Hematopoietic multipotent progenitor cell (in vitro differentiated cells): ENCODE results near the gene FBXL4. TPM values are rescaled to one million over a fixed set of nuclear protein-coding genes. Genes with fewer than 3 reads are reported as not detected.

Experiments used
- DNase-seq, 3 donors: peaks; one replicate each; pipeline ENCODE4 v3.0.0-alpha.2; 2011 to 2015; ENCODE audit warnings: low read depth in 2 of 3, low spot score in 2 of 3
- total RNA-seq: library from RNA; depleted of rRNA; stranded (reverse); fragments of >200 nt; gene quantifications from one replicate; pipeline ENCODE4 v1.2.3, GENCODE V29; 2012

FBXL4 gene
- total RNA-seq, 1 donor, result 14.0 TPM

DNA sequence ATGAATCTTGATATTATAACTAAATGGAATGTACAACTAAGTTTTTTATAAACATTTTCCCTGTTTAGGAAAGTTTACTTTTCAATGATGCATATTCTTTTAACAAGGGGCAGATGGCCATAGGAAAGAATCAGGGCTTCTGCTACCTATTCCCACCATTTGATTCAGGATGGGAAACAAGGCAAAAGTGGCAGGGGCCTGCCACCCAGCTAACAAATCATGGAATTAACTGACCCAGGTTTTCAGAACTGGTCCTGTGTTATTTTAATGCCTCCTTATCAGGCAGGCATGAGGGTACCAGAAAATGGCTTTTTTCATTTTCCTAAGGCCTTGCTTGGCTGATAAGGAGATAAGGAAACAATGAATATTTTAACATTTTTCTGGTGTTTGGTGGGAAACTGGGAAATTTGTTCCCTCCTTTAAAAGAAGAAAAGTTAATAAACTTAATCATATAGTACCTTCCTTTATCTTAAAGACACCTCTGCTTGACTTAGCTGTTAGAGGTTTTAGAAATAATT is 106.7 kb downstream of the FBXL4 start:
- no peak for DNase-seq

DNA sequence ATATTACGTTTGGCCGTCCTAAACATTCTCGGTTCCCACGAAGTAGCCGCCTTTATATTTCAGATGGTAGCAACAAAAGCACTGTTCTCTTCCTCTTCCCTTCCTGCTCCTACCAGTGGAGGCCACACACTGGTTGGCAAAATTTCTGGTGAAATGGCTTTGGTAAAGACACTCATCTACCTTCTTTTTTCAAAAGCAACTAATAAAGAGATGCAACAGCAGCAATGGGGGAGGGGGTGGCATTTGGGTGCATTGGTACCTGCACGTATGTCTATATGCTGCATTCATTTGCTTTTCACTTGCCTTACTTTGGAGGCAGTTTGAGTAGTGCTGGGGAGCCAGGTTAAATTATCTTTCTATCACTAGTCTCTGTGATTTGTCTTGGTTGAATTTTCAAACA is 107.4 kb downstream of the FBXL4 start:
- DNase-seq, result no peak

DNA sequence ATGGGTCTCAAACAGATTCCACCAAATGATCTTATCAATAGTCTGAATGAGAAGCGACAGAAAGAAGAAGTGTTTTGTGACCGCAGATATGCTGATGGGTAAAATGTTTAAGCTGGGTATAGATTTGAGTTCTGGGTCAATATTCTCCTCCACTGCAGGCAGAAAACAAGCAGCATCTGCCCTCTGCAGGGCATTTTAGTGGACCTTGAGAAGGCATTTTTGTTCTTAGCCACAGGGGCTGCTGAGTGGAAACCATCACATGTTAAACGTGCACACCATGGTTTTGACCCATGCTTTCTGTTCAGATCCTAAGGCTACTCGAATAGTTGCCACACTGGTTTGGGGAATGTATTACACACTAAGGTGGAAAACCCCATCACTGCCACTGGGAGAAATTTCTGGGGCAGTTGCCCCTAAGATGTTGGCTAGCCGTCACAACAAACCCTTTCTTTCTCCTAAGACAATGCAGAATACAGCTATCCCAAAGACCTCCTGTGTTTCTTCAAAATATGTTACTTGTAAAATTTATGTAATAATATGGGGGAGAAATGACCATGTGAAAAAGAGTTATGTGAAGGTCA is 107.9 kb downstream of the FBXL4 start:
- peak in 1 of 3 donors; percentile 37 for DNase-seq

DNA sequence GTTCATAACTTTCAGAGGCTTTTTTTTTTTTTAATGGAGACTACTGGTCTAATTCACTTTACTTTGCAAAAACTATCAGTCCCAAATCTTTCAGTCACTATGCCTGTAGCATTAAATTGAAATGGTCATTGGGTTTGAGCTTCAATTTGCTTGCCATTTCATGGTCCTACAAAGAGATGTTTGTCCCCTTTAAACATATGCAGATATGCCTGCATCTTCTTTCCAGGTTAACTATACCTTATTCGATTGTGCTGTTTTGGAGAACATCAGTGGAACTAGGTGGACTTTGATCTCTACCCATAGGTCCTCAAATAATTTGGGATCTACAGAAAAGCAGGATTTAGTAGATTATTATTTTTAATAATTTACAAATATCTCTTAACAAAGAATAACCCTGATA is 108.8 kb downstream of the FBXL4 start:
- DNase-seq, result peak in 1 of 3 donors; percentile 3

DNA sequence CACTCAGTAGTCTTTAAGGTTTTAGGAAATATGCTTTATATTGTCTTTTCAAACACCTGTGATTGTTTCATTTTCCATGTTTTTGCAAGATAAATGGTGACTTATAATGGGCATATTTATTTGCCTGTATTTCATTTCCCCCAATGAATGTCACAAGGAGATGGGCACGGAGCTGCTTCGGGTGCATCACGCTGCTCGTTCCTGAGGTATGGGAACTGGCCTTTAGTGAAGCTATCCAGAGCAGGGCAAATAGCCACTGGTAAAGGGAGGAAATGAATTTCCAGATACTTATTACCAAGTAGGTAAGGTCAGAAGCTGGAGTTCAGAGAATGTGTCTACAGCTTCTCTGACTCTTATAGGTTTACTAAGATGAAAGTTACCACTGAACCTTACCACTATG is 109.7 kb downstream of the FBXL4 start:
- DNase-seq, result peak in 1 of 3 donors; percentile 21

DNA sequence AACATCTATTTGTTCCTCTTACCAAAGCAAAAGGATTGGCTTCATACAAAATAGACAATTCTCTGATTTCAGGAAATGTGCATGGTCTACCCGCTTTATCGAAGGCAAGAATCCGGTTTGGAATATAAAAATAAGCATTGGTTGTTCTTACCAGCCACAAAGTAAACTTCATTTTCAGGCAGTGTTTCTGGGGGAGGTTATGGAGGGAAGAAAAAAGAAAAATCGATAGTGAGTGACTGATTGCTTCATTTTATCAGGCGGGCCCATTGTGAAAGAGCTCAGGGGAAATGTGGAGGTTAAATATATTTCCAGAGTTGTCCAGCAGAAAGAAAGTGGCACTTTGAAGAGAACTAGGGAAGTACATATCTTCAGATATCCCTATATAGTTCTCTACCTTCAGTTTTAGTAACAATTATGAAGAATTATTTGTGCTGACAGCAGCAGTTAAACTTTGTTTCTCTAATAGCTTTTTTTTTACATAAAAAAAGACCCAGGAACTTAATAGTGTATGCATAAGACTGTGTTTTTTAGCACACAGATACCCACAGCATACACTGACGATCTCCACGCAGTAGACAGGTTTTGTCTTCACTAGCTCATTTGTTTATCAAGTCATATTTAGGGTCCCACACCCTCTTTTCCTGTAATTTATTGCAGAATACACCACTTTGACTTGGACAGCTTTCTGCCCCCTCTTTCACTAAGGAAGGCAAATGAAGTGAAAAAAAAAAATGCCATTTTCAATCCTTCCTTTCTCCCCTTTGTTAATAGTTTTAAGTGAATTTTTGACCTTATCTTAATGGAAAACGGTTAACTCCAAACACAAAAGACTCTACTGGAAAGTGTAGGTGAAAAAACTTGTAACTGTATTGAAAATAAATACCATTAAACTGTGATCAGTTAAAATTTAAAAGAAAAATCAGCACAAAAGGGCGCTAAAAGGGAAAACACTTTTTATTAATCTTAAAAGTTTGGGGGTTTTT is 110.5 kb downstream of the FBXL4 start:
- peak in 1 of 3 donors; percentile 33 for DNase-seq

DNA sequence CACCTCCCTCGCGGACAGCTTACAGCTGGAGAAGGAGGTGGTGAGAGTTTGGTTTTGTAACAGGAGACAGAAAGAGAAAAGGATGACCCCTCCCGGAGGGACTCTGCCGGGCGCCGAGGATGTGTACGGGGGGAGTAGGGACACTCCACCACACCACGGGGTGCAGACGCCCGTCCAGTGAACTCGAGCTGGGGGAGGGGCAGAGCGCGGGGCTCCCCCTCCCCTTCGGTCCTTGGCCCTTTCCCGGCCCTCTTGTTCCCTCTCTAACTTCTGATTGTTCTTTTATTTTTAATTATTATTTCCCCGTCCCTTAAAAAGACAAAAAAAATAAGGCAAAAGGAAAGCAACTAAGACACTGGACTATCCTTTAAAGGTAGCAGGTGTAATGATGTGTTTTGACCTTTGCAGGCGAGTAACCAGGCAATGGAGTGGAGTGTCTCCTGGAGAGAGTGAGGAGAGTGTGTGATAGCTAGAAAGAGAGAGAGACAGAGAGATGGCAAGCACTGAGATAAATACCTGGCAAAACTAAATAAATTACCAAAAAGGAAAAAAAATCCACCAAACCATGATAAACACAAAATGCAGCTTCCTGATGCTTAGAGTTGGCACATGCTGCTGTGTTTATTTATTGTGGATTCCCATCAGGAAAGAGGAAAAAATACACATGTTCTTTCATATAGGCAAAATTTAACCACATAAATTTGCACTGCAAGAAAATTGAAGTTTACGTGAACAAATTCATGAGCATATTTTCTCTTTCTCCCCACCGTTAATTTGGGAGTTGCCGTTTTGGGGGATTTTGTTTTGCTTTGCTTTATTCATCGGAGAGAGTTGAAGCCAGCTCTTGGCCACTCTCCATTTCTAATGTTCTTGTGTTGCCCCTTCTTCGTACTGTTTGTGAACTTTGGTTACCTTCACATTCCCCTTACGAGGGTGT is 111.5 kb downstream of the FBXL4 start:
- peak in 1 of 3 donors; percentile 46 for DNase-seq

DNA sequence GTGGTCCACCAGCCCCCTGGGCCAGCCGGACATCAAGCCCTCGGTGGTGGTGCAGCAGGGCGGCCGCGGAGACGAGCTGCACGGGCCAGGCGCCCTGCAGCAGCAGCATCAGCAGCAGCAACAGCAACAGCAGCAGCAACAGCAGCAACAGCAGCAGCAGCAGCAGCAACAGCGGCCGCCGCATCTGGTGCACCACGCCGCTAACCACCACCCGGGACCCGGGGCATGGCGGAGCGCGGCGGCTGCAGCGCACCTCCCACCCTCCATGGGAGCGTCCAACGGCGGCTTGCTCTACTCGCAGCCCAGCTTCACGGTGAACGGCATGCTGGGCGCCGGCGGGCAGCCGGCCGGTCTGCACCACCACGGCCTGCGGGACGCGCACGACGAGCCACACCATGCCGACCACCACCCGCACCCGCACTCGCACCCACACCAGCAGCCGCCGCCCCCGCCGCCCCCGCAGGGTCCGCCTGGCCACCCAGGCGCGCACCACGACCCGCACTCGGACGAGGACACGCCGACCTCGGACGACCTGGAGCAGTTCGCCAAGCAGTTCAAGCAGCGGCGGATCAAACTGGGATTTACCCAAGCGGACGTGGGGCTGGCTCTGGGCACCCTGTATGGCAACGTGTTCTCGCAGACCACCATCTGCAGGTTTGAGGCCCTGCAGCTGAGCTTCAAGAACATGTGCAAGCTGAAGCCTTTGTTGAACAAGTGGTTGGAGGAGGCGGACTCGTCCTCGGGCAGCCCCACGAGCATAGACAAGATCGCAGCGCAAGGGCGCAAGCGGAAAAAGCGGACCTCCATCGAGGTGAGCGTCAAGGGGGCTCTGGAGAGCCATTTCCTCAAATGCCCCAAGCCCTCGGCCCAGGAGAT is 112.4 kb downstream of the FBXL4 start:
- DNase-seq, result peak in 1 of 3 donors; percentile 18

DNA sequence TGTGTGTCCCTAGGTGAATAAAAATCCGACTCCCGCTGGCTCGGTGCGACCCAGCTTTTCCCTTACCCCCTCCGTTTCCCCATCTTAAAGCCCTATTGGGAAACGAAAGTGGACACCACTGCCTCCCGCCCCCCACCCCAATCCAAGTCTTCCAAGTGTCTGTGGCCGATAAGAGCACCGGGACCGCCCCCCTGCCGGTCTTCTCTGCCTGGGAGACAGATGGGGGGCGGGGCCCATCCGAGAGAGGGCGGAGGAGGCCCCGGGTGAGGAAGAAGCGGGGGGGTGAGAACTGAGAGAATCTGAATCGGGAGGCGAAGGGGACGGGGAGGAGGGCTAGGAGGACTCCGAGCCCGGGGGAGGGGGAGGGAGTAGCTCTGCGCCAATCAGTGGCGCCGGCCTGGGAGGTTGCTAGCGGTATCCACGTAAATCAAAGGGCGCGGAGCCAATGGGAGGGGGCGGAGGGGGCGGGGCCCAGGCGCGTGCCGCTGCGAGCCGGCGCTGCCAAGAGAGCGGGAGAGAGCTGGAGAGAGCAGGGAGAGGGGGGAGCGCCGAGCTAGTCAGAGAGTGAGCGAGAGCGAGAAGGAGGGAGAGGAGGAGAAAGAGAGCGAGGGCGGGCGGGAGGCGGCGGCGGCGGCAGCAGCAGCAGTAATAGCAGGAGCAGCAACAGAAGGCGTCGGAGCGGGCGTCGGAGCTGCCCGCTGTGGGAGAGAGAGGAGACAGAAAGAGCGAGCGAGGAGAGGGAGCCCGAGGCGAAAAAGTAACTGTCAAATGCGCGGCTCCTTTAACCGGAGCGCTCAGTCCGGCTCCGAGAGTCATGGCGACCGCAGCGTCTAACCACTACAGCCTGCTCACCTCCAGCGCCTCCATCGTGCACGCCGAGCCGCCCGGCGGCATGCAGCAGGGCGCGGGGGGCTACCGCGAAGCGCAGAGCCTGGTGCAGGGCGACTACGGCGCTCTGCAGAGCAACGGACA is 113.4 kb downstream of the FBXL4 start, which contains the start of gene POU3F2:
Gene POU3F2, plus strand, starts transcription at position 515 of the 972 bp plus-strand sequence. Its CDS starts 300 bp downstream, at position 815.
- peak in 2 of 3 donors; percentile 64 to 68 for DNase-seq

DNA sequence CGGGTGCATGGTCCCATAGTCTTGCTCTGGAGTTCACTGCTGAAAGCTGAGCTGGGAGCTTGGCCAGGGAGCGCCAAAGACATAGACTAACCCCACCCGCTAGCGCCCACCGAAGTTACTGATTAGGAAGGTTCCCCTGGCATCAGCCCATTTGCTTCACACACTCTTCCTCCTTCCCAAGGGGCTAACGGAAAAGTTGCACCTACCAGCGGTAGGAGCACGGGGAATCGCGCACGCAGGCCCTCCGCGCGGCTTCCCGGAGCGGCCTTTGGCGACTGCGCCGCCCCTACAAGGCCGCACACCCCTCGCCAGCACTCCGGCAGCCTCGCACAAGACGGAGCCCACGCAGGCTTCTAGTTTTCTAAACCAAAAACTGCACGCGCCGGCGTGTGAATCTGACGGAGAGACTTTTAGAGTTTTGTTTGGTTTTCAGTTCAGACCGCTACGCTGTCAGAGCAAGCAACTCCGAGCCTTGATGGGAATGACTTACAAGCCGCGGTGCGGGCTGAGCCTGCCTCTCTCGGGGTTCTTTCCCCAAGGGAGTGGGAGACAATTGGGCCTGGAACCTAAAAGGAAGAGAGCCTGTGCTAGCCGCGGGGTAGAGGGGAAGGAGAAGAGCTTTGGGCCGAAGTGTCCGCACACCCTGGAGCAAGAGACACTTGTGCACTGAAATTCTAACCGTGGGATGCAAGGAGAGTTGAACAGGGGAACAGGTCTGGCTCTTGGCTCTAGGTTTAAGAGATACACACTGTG is 114.3 kb downstream of the FBXL4 start:
- peak in 1 of 3 donors; percentile 54 for DNase-seq

DNA sequence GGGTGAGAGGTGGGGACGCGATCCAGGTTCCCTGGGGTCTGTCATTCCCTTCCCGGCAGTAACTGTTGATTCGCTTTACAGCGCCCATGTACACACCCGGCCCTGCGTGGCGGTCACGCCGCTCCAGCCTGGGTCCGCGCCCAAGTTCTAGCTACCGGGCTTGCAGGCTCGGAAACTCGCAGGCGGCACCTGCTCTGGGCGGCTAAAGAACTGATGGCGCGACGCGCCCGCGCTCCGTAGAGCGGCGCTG is 114.8 kb downstream of the FBXL4 start:
- DNase-seq, result peak in 1 of 3 donors; percentile 47

DNA sequence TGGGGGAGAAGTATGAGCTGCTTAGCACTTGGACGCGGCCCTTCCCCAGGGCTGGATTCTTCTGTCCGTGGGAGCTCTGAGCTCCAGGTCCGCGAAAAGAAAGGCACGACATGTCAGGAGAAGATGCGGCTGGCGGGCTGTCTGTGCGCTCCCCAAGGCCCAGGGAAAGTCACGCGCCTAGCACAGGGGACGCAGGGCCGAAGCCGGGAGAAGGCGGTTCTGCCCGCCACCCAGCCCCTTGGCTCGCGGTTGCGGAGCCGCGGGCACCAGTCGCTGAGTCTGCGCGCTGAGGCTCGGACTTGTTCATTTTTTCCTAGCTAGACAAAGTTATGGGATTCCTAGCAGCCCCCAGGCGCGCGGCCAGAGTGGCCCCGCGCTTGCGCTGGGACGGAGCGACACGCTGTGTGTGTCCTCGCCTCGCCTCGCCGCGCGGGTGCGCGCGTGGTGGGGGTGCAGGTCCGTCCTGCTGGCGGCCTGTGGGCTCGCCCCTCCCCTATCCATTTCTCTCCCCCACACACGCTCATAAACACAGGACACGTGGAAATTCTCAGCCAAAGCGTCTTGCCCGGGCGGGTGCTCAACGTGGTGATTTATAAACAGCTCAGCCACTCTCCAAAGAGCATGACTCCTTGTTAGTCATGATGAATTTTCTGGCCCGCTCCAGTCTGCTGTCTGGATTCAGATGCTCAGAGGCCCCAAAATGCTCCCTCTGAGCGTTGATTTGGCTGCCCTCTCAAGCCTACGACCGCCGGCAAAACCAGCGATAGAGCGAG is 115.3 kb downstream of the FBXL4 start:
- DNase-seq, result peak in 1 of 3 donors; percentile 15

DNA sequence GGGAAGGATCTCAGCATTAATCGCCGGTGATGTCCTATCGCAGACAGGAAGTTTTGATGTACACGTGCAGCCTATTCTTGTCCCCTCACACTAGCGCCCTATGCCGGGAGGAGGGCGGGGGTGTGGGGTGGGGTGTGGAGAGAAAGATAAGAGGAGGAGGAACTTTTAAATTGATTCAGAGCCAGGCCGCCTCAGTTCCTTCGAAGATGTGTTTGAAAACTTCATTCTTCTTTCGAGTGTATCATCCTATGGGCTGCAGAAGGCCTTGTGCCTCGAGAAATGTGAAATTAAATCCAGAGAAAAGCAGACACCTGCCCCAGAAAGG is 115.8 kb downstream of the FBXL4 start:
- peak in 1 of 3 donors; percentile 2 for DNase-seq

DNA sequence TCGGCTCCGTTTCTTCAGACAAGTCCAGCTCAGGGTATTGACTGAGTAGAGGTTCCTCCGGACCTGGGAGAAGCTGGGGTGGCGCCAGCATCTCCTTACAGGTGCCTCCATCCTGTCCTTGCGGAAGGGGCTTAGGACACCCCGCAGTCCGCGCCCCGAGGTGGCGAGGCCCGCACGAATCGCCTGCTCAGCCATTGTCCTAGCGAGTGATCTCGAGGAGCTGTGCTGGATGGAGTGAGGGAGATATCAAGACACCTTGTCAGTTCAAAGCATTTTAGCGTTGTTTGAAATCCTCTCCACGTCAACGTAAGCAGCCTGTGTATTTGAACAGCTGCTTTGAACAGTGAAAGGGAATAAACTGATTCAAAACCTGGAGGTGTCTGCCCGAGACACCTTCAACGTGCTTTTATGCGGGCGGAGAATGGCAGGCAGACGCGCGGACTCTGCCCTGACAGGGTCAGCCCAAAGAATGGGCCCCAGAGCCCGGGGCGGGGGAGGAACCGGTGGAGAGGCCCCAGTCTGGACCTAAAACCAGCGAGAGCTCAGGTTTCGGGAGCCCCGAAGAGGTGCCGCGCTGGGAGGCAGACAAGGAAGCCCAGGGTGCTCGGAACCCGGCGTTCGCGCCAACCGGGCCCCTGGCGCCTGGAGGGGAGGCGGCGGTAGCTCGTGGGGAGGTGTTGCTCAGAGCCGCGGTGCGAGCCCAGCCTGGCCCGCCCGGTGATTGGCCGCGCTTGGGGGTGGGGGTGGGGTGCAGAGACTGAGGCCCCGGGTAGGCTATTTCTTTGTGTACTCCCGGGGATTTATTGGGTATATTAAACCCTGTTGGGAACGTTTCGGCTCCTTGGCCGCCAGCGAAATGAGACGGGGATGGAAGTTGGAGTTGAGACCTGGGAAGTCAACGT is 116.4 kb downstream of the FBXL4 start:
- peak in 1 of 3 donors; percentile 32 for DNase-seq

DNA sequence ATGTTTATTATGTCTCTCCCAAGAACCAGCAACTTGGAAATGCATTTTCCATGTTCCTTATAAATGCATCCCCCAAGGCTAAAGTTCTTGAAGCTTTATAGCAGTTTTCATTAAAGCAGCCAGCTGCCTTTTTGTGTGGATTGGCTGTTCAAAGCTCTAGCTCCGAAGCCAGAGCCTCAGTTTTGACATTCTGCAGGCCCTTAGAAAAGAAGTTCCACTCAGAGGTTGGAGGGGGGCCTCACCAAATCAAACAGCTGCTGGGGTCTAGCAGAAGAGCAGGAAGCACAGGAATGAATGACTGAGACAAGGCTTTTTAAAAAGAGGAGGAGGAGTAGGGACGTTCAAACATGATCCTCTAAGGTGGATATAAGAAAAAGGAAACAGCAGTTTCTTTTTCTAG is 117.6 kb downstream of the FBXL4 start:
- peak in 1 of 3 donors; percentile 3 for DNase-seq

DNA sequence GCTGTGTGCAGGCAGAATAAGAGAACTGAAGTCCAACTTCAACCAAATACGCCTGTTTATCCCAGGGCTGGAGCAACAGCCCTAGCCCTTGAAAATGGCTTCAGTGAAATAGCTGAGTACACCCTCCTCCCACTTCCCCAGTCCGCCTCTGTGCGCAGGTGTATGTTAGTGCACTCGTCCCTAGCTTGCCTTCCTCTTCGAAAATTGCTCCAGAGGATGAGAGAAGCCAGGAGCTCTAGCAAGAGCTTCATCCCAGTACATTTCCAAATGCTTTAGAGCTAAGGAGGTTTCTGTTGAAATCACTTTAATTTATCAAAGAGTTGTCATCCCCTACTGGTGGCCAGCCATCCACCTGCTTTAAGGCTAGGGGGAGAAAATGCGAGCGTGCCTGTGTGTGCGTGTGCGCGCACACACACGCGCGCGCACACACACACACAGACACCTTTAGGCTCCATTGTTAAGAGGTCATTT is 118.8 kb downstream of the FBXL4 start:
- DNase-seq, result peak in 1 of 3 donors; percentile 18
